Measurements from ENCODE around the gene ITGB2. TPM values are rescaled to one million over a fixed set of nuclear protein-coding genes. Genes with fewer than 3 reads are reported as not detected.

ITGB2 gene
- total and polyA plus RNA-seq, 2 donors (not counting 1 experiment from before 2014, with no cell fraction given): 0.05 TPM; not detected in 1

DNA sequence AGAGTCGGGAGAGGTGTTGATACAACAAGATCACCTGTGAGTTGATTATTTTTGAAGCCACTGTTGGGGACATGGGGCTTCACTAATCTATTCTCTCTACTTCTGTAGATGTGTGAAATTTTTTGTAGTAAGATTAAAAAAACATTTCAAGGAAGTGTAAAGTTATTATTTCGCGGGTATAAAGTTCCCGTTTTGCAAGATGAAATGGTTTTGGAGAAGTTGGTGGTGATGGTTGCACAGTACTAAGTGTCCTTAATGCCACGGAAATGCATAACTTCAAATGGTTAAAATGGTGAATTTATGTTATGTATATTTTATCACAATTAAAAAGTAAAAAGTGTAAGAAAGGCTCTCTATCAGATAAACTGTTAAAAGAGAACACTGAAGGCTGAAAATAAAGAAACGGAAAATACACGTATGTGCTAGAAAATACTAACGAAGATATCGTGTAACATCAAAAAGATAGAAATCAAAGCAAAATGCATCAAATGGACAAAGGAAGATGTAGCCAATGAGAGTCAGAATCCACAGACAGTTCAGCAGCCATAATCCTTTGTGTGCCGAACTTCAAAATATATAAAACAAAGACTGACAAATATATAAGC is 2.9 kb upstream of the ITGB2 start:
- Histone ChIP-seq H3K27ac (ENCODE audit: insufficient read depth, low read length) (no peak overlapping the region), H3K9me3 (ENCODE audit: control insufficient read depth, insufficient read depth, low read depth, low read length) (no peaks in the 10 kb centered on the region), H3K9ac (ENCODE audit: insufficient read depth, low read length) (no peak overlapping the region), H3K27me3 (ENCODE audit: control insufficient read depth, insufficient read depth, low read length) (peaks cover 34% of the 10 kb centered on the region), H2AFZ (ENCODE audit: low read length) (no peak overlapping the region), H3K79me2 (ENCODE audit: control insufficient read depth, insufficient read depth, low read length) (no peaks in the 10 kb centered on the region), H4K20me1 (ENCODE audit: control insufficient read depth, extremely low read depth, insufficient read depth, low read length) (no peaks in the 10 kb centered on the region), H3K4me1 (ENCODE audit: control insufficient read depth, extremely low read depth, insufficient read depth, low read length) (peaks cover 9% of the 10 kb centered on the region), H3K36me3 (ENCODE audit: control insufficient read depth, insufficient read depth, low read length) (no peaks in the 10 kb centered on the region), H3K4me2 (ENCODE audit: extremely low read depth, insufficient read depth, low read length) (no peak overlapping the region), H3K4me3 (replicated peaks in 1 of 4; ENCODE audit: control extremely low read depth in 1 of 4, insufficient read depth in 1 of 4, low read depth in 3 of 4, low read length in 4 of 4) (no peak overlapping the region)
- TF ChIP-seq EZH2 (IDR thresholded peaks at IDR 0.05; ENCODE audit: low read length, missing control alignments): no peak
- TF ChIP-seq, protein P1, sequence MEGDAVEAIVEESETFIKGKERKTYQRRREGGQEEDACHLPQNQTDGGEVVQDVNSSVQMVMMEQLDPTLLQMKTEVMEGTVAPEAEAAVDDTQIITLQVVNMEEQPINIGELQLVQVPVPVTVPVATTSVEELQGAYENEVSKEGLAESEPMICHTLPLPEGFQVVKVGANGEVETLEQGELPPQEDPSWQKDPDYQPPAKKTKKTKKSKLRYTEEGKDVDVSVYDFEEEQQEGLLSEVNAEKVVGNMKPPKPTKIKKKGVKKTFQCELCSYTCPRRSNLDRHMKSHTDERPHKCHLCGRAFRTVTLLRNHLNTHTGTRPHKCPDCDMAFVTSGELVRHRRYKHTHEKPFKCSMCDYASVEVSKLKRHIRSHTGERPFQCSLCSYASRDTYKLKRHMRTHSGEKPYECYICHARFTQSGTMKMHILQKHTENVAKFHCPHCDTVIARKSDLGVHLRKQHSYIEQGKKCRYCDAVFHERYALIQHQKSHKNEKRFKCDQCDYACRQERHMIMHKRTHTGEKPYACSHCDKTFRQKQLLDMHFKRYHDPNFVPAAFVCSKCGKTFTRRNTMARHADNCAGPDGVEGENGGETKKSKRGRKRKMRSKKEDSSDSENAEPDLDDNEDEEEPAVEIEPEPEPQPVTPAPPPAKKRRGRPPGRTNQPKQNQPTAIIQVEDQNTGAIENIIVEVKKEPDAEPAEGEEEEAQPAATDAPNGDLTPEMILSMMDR (conservative IDR thresholded peaks at IDR 0.05 in 1 of 2, IDR thresholded peaks at IDR 0.05 in 1 of 2; ENCODE audit: low read depth in 1 of 2, low read length in 2 of 2): no peak
- no peak for DNase-seq (ENCODE audit: low read depth in 2 of 2)

DNA sequence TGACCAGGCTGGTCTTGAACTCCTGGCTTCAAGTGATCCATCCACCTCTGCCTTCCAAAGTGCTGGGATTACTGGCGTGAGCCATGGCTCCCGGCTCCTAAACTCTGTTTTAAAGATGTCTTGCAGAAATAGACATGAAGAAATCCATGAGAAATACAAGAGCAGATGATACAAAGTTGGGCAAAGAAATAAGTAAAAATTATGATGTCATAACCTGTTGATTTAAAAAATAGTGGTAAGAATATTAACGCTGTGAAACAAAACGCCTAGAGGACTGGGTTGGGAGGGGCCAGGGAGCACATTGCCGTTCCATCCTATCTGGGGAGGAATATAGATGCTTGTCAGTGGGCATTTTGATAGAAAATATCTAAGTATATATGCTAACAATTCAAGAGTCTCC is 1.2 kb upstream of the ITGB2 start:
- Histone ChIP-seq H3K9me3 (ENCODE audit: control insufficient read depth, insufficient read depth, low read depth, low read length) (no peaks in the 10 kb centered on the region), H3K4me1 (ENCODE audit: control insufficient read depth, extremely low read depth, insufficient read depth, low read length) (no peaks in the 10 kb centered on the region), H3K4me3 (replicated peaks in 1 of 4; ENCODE audit: control extremely low read depth in 1 of 4, insufficient read depth in 1 of 4, low read depth in 3 of 4, low read length in 4 of 4) (no peak overlapping the region), H4K20me1 (ENCODE audit: control insufficient read depth, extremely low read depth, insufficient read depth, low read length) (no peaks in the 10 kb centered on the region), H3K36me3 (ENCODE audit: control insufficient read depth, insufficient read depth, low read length) (no peaks in the 10 kb centered on the region), H3K9ac (ENCODE audit: insufficient read depth, low read length) (no peak overlapping the region), H3K4me2 (ENCODE audit: extremely low read depth, insufficient read depth, low read length) (no peak overlapping the region), H3K27me3 (ENCODE audit: control insufficient read depth, insufficient read depth, low read length) (peaks cover 34% of the 10 kb centered on the region), H2AFZ (ENCODE audit: low read length) (no peak overlapping the region), H3K79me2 (ENCODE audit: control insufficient read depth, insufficient read depth, low read length) (no peaks in the 10 kb centered on the region), H3K27ac (ENCODE audit: insufficient read depth, low read length) (no peak overlapping the region)
- DNase-seq (ENCODE audit: low read depth in 2 of 2): no peak
- TF ChIP-seq EZH2 (IDR thresholded peaks at IDR 0.05; ENCODE audit: low read length, missing control alignments): no peak
- TF ChIP-seq, protein P1 (conservative IDR thresholded peaks at IDR 0.05 in 1 of 2, IDR thresholded peaks at IDR 0.05 in 1 of 2; ENCODE audit: low read depth in 1 of 2, low read length in 2 of 2): no peak

DNA sequence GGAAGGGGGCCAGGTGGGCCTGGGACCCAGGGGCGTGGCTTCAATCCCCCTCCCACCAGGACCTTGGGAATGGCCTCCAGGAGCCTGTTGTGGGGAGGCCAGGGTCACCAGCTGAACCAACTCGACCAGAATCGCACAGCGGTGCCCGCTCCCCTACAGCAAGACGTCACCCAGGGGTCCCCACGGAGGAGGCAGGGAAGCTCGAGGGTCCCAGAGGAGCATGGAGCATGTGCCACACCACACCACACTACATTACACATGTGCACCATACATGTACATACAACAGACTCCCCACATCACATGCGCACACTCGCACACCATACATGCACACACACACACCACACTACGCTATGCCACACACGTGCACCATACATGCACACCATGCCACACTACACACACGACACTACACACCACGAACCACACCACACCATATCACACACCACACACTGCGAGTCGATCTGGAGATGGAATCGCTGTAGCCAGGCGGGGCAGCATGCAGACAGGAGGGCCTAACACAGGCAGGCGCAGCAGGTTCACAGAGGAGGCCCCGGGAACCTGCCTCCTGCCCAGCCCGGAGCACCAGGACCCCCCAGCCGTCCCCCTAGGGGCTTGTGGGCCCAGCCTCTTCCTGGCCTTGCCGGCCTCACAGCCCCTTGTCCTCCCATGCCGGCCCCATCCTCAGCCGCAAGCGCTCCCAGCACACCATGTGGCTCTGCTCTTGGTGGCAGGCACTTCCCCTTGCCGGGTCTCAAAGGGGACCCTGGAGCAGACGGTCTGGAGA is 596 bp downstream of the ITGB2 start:
- Histone ChIP-seq H3K27ac (ENCODE audit: insufficient read depth, low read length) (no peak overlapping the region), H3K4me3 (replicated peaks in 1 of 4; ENCODE audit: control extremely low read depth in 1 of 4, insufficient read depth in 1 of 4, low read depth in 3 of 4, low read length in 4 of 4) (no peak overlapping the region), H4K20me1 (ENCODE audit: control insufficient read depth, extremely low read depth, insufficient read depth, low read length) (no peaks in the 10 kb centered on the region), H3K9ac (ENCODE audit: insufficient read depth, low read length) (no peak overlapping the region), H3K27me3 (ENCODE audit: control insufficient read depth, insufficient read depth, low read length) (peaks cover 30% of the 10 kb centered on the region), H3K79me2 (ENCODE audit: control insufficient read depth, insufficient read depth, low read length) (no peaks in the 10 kb centered on the region), H3K9me3 (ENCODE audit: control insufficient read depth, insufficient read depth, low read depth, low read length) (no peaks in the 10 kb centered on the region), H3K4me1 (ENCODE audit: control insufficient read depth, extremely low read depth, insufficient read depth, low read length) (no peaks in the 10 kb centered on the region), H3K36me3 (ENCODE audit: control insufficient read depth, insufficient read depth, low read length) (no peaks in the 10 kb centered on the region), H3K4me2 (ENCODE audit: extremely low read depth, insufficient read depth, low read length) (no peak overlapping the region), H2AFZ (ENCODE audit: low read length) (no peak overlapping the region)
- DNase-seq (ENCODE audit: low read depth in 2 of 2): no peak
- no peak for TF ChIP-seq EZH2 (IDR thresholded peaks at IDR 0.05; ENCODE audit: low read length, missing control alignments)
- TF ChIP-seq, protein P1 (conservative IDR thresholded peaks at IDR 0.05 in 1 of 2, IDR thresholded peaks at IDR 0.05 in 1 of 2; ENCODE audit: low read depth in 1 of 2, low read length in 2 of 2): no peak

All from fibroblast of lung (primary cell).